PFSK-1 (cell line): Measurements from ENCODE around the gene STAG3.

Source experiments
- FOXP2 ChIP-seq: optimal IDR thresholded peaks from 2 replicates; pipeline ENCODE3; 2011; ENCODE audit warnings: borderline replicate concordance, control low read depth, inconsistent platforms; ENCODE audit not compliant: insufficient read depth; ENCODE audit errors: extremely low read length, extremely low read depth
- POLR2AphosphoS5 ChIP-seq: IDR thresholded peaks from 2 replicates; pipeline ENCODE4 v1.6.1; 2012; ENCODE audit warnings: low read depth, mild to moderate bottlenecking, control low read depth, low read length, moderate library complexity
- SIN3A ChIP-seq: IDR thresholded peaks from 2 replicates; pipeline ENCODE4 v1.6.1; 2012; ENCODE audit warnings: mild to moderate bottlenecking, low read length, moderate library complexity, borderline replicate concordance; ENCODE audit not compliant: insufficient read depth

DNA sequence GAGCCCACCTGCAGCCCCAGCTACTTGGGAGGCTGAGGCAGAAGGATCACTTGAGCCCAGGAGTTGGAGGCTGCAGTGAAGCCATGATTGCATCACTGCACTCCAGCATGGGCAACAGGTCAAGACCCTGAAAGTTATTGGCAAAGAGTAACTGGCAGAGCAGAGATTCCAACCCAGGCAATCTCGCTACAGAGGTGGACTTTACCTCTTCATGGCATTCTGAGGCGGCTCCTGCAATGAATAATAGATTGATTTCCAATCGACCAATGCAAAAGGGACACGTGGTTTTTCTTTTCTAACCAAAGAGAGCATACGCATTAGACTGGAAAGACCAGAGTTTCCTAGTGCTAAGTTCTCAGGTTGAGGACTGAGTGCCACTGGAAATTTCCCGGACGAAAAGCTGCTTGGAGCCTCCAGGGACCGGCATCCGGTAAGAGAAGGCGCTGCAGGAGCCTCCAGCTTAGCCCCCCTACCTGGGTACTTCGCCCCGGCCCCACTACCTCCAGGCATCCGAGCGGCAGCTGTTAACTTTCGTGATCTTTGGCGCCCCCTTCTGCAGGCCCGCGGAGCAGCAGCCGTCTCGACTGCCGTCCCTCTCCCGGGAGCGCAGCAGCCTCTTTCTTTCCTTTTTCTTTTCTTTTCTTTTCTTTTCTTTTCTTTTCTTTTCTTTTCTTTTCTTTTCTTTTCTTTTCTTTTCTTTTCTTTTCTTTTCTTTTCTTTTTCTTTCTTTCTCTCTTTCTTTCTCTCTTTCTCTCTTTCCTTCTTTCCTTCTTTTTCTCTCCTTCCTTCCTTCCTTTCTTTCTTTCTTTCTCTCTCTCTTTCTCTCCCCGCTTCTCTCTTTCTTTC lies 46.9 kb upstream of the STAG3 start:
- TF ChIP-seq POLR2AphosphoS5 = no peak
- no peak for TF ChIP-seq SIN3A
- TF ChIP-seq FOXP2 = no peak
